ENCODE results near the gene GORASP2.

- TF ChIP-seq CTCF (IDR thresholded peaks at IDR 0.05; ENCODE audit: control extremely low read depth in 1 of 3, insufficient read depth in 1 of 3, low read depth in 1 of 3, low read length in 3 of 3) (no peak), CHD2 (IDR thresholded peaks at IDR 0.05; ENCODE audit: low read length) (no peak), CBX5 (IDR thresholded peaks at IDR 0.05; ENCODE audit: low read depth, low read length) (no peak), ASH2L (IDR thresholded peaks at IDR 0.05; ENCODE audit: low read length) (no peak), SUZ12 (IDR thresholded peaks at IDR 0.05; ENCODE audit: low read length) (no peak), SRF (IDR thresholded peaks at IDR 0.05; ENCODE audit: low read depth, low read length) (no peak), TAF7 (optimal IDR thresholded peaks at IDR 0.05; ENCODE audit: borderline replicate concordance, low read depth, low read length) (no peak), PHF8 (conservative IDR thresholded peaks at IDR 0.05; ENCODE audit: low read depth, low read length) (no peak)
Observed at GRCh38 chr2:170943041-170943440, 14.0 kb downstream of the GORASP2 start.

Measured in H1 (cell line).